CD8-positive, alpha-beta memory T cell (primary cell): ENCODE results near the gene SERHL2. TPM values are rescaled to one million over a fixed set of nuclear protein-coding genes. Genes with fewer than 3 reads are reported as not detected.
A peak's percentile ranks its signal among the peaks of the same experiment; 100 is the strongest.
"Not testable (repeated sequence)": the region's sequence is repeated elsewhere in the genome, so short reads cannot be mapped to it uniquely, and the experiment has no call there.

ENCODE experiments used
- CTCF ChIA-PET: fragments of 350-600 bp; sonication (Branson Sonifier 250); formaldehyde crosslinking; loops from one replicate; lab custom pipeline; 2021; ENCODE audit warnings: antibody characterized with exemption; lab: Charles Lee
- POLR2A ChIA-PET: fragments of 350-600 bp; sonication (Branson Sonifier 250); formaldehyde crosslinking; loops from one replicate; lab custom pipeline; 2021; ENCODE audit warnings: antibody characterized with exemption; lab: Charles Lee
- DNase-seq, 5 donors: peaks; one replicate each; pipeline versions ENCODE4 v3.0.0 to v3.0.0-alpha.2; 2020 to 2022; ENCODE audit warnings: mixed read lengths in 1 of 5
- H3K27ac ChIP-seq: one replicate; pipeline ENCODE4 v1.7.0; 2013; ENCODE audit warnings: low read depth, mild to moderate bottlenecking, low read length, moderate library complexity
- H3K27me3 ChIP-seq: 2 replicates; pipeline ENCODE4 v1.7.0; 2013; ENCODE audit warnings: low read length, mild to moderate bottlenecking; ENCODE audit not compliant: insufficient read depth, poor library complexity, severe bottlenecking
- H3K36me3 ChIP-seq: 2 replicates; pipeline ENCODE4 v1.7.0; 2013; ENCODE audit warnings: mild to moderate bottlenecking, low read length, moderate library complexity; ENCODE audit not compliant: insufficient read depth
- H3K4me1 ChIP-seq: 2 replicates; pipeline ENCODE4 v1.7.0; 2013; ENCODE audit warnings: mild to moderate bottlenecking, low read length, moderate library complexity; ENCODE audit not compliant: insufficient read depth
- H3K4me3 ChIP-seq: 2 replicates; pipeline ENCODE4 v1.7.0; 2013; ENCODE audit warnings: mild to moderate bottlenecking, low read length
- H3K9me3 ChIP-seq: 2 replicates; pipeline ENCODE4 v1.7.0; 2013; ENCODE audit warnings: mild to moderate bottlenecking, low read length
- H3K27ac Mint-ChIP-seq, 8 donors: one replicate each; pipeline ENCODE4 v1.8.0; 2020 to 2021; ENCODE audit warnings: mixed read lengths in 8 of 8, mild to moderate bottlenecking in 6 of 8, inconsistent platforms in 3 of 8, moderate library complexity in 3 of 8
- H3K27me3 Mint-ChIP-seq, 2 donors: one replicate each; pipeline ENCODE4 v1.8.0; 2020 to 2021; ENCODE audit warnings: mixed read lengths in 2 of 2, mild to moderate bottlenecking in 1 of 2, moderate library complexity in 1 of 2
- H3K36me3 Mint-ChIP-seq, 3 donors: one replicate each; pipeline ENCODE4 v1.8.0; 2020 to 2021; ENCODE audit warnings: mixed read lengths in 3 of 3, inconsistent platforms in 1 of 3, mild to moderate bottlenecking in 1 of 3
- H3K4me1 Mint-ChIP-seq, 3 donors: one replicate each; pipeline ENCODE4 v1.8.0; 2020 to 2021; ENCODE audit warnings: mixed read lengths in 3 of 3, inconsistent platforms in 1 of 3, mild to moderate bottlenecking in 1 of 3
- H3K4me3 Mint-ChIP-seq, 7 donors: one replicate each; pipeline ENCODE4 v1.8.0; 2020 to 2021; ENCODE audit warnings: mixed read lengths in 7 of 7, mild to moderate bottlenecking in 6 of 7, moderate library complexity in 4 of 7, inconsistent platforms in 2 of 7
- H3K9me3 Mint-ChIP-seq, 5 donors: one replicate each; pipeline ENCODE4 v1.8.0; 2020 to 2022; ENCODE audit warnings: mixed read lengths in 5 of 5, mild to moderate bottlenecking in 3 of 5, moderate library complexity in 2 of 5, inconsistent platforms in 1 of 5
- polyA plus RNA-seq: library from polyadenylated mRNA; unstranded; fragments of 300-500 nt; fragmentation: Illumina TruSeq; gene quantifications from one replicate; pipeline ENCODE4 v1.2.3, GENCODE V29; 2021
- total RNA-seq, 2 experiments: library from RNA; stranded (reverse); gene quantifications; one replicate each; pipeline ENCODE4 v1.2.3, GENCODE V29; 2021

The SERHL2 gene
- total RNA-seq (1 to 10 TPM; 1.3 to 1.4 TPM), polyA plus RNA-seq (0.60 TPM)

- Histone ChIP-seq H3K27me3 (no peaks in the 10 kb centered on the region), H3K4me1 (peaks cover 17% of the 10 kb centered on the region), H3K9me3 (no peaks in the 10 kb centered on the region), H3K4me3 (peak within 1 kb of the TSS; percentile 67), H3K36me3 (no peaks in the 10 kb centered on the region), H3K27ac (no peak within 1 kb of the TSS)
- peak within 1 kb of the TSS; percentile 74 to 93 (median 84) for H3K4me3 Mint-ChIP-seq
- H3K4me1 Mint-ChIP-seq = peaks cover 12 to 24% (median 12%) of the 10 kb centered on the region in 3 donors
- H3K27ac Mint-ChIP-seq = peak within 1 kb of the TSS in 5 of 8 donors; percentile 35 to 81 (median 60)
- DNase-seq = peak; percentile 75 to 90 (median 88)
- peaks cover 0 to 1% of the 10 kb centered on the region in 2 donors for H3K27me3 Mint-ChIP-seq
- H3K9me3 Mint-ChIP-seq = no peaks in the 10 kb centered on the region
- CTCF ChIA-PET = interaction anchor here (1.6 kb wide), 1 partner anchor 8 kb away, joined by 5 read pairs; no protein-coding TSS in a partner anchor
- no peaks in the 10 kb centered on the region for H3K36me3 Mint-ChIP-seq
- POLR2A ChIA-PET = interaction anchor here (1.2 kb wide), 1 partner anchor 20 kb away, joined by 4 read pairs; no protein-coding TSS in a partner anchor
Observed at GRCh38 chr22:42553475-42554361, at the start of gene SERHL2. SERHL2 (plus strand) TSS chr22:42553956; CDS start chr22:42554021, 65 bp downstream.

GRCh38 chr22:42508327-42508974, 45.3 kb upstream of the SERHL2 start:
- H3K27ac ChIP-seq, H3K9me3 ChIP-seq, H3K9me3 Mint-ChIP-seq, H3K4me3 ChIP-seq, H3K27me3 Mint-ChIP-seq, H3K4me3 Mint-ChIP-seq, H3K27me3 ChIP-seq, H3K4me1 Mint-ChIP-seq, H3K36me3 ChIP-seq, DNase-seq, H3K4me1 ChIP-seq, CTCF ChIA-PET: not testable (repeated sequence)
- Mint-ChIP-seq H3K36me3 (peaks cover 0 to 14% (median 0%) of the 10 kb centered on the region in 3 donors), H3K27ac (peak overlapping the region in 2 of 8 donors; percentile 30 to 75)
- POLR2A ChIA-PET = interaction anchor here (0.6 to 0.7 kb wide), 3 partner anchors 8 to 1009 kb away, joined by 4 to 6 read pairs (median 5); no protein-coding TSS in a partner anchor

GRCh38 chr22:42508975-42509364, 44.8 kb upstream of the SERHL2 start:
- H3K27ac ChIP-seq, H3K4me3 Mint-ChIP-seq, H3K4me1 ChIP-seq, POLR2A ChIA-PET, CTCF ChIA-PET, H3K9me3 ChIP-seq, H3K27me3 ChIP-seq, DNase-seq, H3K36me3 ChIP-seq, H3K4me3 ChIP-seq, H3K4me1 Mint-ChIP-seq, H3K27me3 Mint-ChIP-seq, H3K9me3 Mint-ChIP-seq: not testable (repeated sequence)
- peak overlapping the region in 3 of 8 donors; percentile 24 to 64 (median 30) for H3K27ac Mint-ChIP-seq
- H3K36me3 Mint-ChIP-seq = peaks cover 0 to 16% (median 0%) of the 10 kb centered on the region in 3 donors

GRCh38 chr22:42509548-42509947, 44.2 kb upstream of the SERHL2 start:
- Histone ChIP-seq H3K4me1 (no peaks in the 10 kb centered on the region), H3K9me3 (no peaks in the 10 kb centered on the region), H3K4me3 (no peak overlapping the region), H3K27me3 (no peaks in the 10 kb centered on the region), H3K36me3 (no peaks in the 10 kb centered on the region), H3K27ac (no peak overlapping the region)
- DNase-seq = no peak
- Mint-ChIP-seq H3K4me1 (peaks cover 0 to 2% (median 0%) of the 10 kb centered on the region in 3 donors), H3K4me3 (no peak overlapping the region), H3K27me3 (no peaks in the 10 kb centered on the region), H3K9me3 (no peaks in the 10 kb centered on the region), H3K27ac (peak overlapping the region in 3 of 8 donors; percentile 21 to 43 (median 29)), H3K36me3 (peaks cover 0 to 22% (median 0%) of the 10 kb centered on the region in 3 donors)
- CTCF ChIA-PET = no interaction called here
- POLR2A ChIA-PET = interaction anchor here (0.7 kb wide), 1 partner anchor 338 kb away, joined by 3 read pairs; no protein-coding TSS in a partner anchor

GRCh38 chr22:42511401-42511891, 42.3 kb upstream of the SERHL2 start:
- Mint-ChIP-seq H3K4me3 (no peak overlapping the region), H3K9me3 (no peaks in the 10 kb centered on the region), H3K36me3 (peaks cover 0 to 33% (median 0%) of the 10 kb centered on the region in 3 donors), H3K27me3 (no peaks in the 10 kb centered on the region), H3K4me1 (peaks cover 0 to 2% (median 0%) of the 10 kb centered on the region in 3 donors), H3K27ac (peak overlapping the region in 4 of 8 donors; percentile 7 to 67 (median 36))
- Histone ChIP-seq H3K27ac (no peak overlapping the region), H3K4me3 (no peak overlapping the region), H3K4me1 (no peaks in the 10 kb centered on the region), H3K36me3 (peaks cover 8% of the 10 kb centered on the region), H3K27me3 (no peaks in the 10 kb centered on the region), H3K9me3 (no peaks in the 10 kb centered on the region)
- DNase-seq = no peak
- POLR2A ChIA-PET = no interaction called here
- CTCF ChIA-PET = no interaction called here

GRCh38 chr22:42512273-42512990, 41.3 kb upstream of the SERHL2 start:
- peak overlapping the region in 1 of 8 donors; percentile 66 for H3K27ac Mint-ChIP-seq
- H3K4me1 ChIP-seq, H3K27me3 ChIP-seq, H3K9me3 Mint-ChIP-seq, CTCF ChIA-PET, H3K27me3 Mint-ChIP-seq, H3K9me3 ChIP-seq, H3K4me1 Mint-ChIP-seq, H3K4me3 ChIP-seq, H3K27ac ChIP-seq, DNase-seq: not testable (repeated sequence)
- POLR2A ChIA-PET = interaction anchor here (0.6 kb wide), 1 partner anchor 493 kb away, joined by 4 read pairs; no protein-coding TSS in a partner anchor
- H3K36me3 ChIP-seq = peaks cover 13% of the 10 kb centered on the region
- H3K36me3 Mint-ChIP-seq = peaks cover 0 to 40% (median 0%) of the 10 kb centered on the region in 3 donors
- peak overlapping the region in 2 of 7 donors; percentile 34 to 42 for H3K4me3 Mint-ChIP-seq

- Histone ChIP-seq H3K4me1 (peaks cover 12% of the 10 kb centered on the region), H3K36me3 (peaks cover 13% of the 10 kb centered on the region)
- Mint-ChIP-seq H3K4me3 (peak overlapping the region in 1 of 7 donors; percentile 44), H3K36me3 (peaks cover 0 to 49% (median 0%) of the 10 kb centered on the region in 3 donors)
- H3K9me3 Mint-ChIP-seq, CTCF ChIA-PET, H3K4me1 Mint-ChIP-seq, H3K27me3 ChIP-seq, H3K4me3 ChIP-seq, H3K9me3 ChIP-seq, DNase-seq, H3K27me3 Mint-ChIP-seq, H3K27ac ChIP-seq, POLR2A ChIA-PET, H3K27ac Mint-ChIP-seq: not testable (repeated sequence)
Observed at GRCh38 chr22:42514331-42514730, 39.4 kb upstream of the SERHL2 start.
